Measurements from ENCODE around the gene ALPI. TPM values are rescaled to one million over a fixed set of nuclear protein-coding genes. Genes with fewer than 3 reads are reported as not detected.
"Not testable (repeated sequence)": the region's sequence is repeated elsewhere in the genome, so short reads cannot be mapped to it uniquely, and the experiment has no call there.

ALPI gene
- total RNA-seq, 1 donor from 2014 or later, result not detected

DNA sequence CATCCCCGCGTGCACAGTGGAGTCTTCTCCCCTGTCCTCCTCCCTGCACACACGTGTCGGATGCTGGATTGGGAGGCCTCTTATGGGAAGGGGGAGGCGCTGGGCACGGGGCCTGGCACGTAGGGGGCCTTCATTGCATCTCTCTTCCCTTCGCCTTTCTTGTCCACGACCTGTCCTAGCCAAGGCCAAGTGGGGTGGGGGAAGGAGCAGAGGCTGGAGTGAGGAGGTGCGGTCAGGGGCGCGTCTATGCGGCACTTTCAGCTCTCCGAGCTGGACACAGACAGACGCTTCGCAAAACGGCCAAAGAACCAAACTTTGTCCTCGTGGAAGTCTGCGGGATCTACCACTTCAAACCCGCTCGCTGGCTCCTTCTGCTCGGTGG is 35.9 kb upstream of the ALPI start:
- intact Hi-C loops (cut with micrococcal nuclease), result no loop called here
- ATAC-seq (no peak), DNase-seq (no peak)

DNA sequence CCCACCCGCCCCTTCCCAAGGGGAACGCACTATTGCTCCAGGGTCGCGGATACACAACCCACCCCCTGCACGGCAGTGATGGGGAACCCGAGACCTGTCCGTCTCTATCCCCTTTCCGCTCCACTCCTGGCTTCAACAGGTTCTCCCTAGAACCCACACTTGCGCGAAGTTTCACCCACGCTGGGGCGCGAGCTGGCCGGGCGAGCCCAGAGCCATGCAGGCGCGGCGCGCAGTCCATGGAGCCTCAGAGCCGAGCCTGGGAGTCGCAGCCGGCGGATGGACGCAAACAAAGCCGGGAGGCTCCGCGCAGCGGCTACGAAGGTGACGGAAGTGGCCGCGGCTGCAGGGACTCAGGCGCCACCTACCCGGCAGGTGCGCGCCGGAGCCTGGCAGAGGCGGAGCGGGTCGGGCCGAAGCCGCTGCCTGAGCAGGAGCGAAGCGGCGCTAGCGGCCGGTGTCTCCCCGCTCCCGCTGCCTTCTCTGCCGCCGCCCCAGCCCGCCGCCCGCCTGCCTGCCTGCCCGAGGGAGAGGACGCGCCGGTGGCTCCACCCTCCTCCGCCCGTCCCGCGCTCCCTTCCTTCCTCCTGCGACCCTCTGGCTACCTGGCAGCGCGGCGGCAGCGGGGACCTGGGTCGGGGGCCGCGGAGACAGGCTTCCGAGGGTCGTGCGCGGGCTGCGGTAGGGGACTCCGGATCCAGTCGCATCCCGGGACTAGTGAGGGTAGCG is 35.3 kb upstream of the ALPI start:
- intact Hi-C loops (cut with micrococcal nuclease), result no loop called here
- ATAC-seq, result peak; percentile 30
- no peak for DNase-seq

DNA sequence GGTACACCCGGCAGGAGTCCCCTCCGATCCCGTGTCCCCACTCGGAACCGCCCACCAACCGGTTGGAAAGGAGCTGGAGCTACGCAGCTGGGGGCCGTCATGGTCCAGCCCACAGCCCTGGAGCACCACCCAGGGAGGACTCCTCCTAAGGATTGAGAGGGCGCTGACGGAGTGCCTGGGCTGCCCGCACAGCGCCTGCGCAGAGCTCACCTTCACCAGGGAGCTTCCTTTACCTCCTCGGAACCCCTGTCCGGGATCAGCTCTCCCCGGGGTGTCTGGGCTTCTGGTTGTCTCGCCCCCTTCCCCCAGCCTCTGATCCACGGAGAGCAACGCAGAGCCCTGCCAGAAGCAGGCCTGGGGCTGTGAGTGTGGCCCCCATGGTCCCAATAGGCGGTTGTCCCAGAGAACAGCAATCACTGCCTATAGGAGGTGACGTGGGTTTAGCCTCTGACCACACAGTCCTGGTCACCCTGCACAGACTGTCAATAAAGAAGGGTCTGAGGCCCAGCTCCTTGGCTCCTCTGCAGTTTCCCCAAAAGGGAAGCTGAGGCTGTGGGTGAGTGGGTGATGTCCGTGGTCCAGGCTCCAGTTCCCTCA is 34.7 kb upstream of the ALPI start:
- no peak for DNase-seq
- intact Hi-C loops (cut with micrococcal nuclease), result no loop called here
- no peak for ATAC-seq

DNA sequence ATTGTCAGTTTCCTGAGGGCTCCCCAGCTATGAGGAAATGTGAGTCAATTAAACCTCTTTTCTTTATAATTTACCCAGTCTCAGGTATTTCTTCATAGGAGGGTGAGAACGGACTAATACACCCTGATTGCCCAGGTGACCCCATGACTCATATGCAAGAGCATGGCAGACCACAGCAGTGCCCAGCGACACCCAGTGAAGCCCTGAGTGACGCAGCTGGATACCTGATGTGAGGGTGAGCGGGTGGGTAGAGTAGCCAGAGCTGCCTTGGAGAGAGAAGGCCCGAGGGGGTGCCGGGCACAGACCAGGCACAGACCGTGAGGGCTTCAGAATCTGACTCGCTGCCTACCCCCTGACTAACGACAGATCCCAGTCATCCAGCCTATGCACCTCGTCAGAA is 33.9 kb upstream of the ALPI start:
- DNase-seq, result no peak
- no peak for ATAC-seq
- intact Hi-C loops (cut with micrococcal nuclease), result no loop called here

DNA sequence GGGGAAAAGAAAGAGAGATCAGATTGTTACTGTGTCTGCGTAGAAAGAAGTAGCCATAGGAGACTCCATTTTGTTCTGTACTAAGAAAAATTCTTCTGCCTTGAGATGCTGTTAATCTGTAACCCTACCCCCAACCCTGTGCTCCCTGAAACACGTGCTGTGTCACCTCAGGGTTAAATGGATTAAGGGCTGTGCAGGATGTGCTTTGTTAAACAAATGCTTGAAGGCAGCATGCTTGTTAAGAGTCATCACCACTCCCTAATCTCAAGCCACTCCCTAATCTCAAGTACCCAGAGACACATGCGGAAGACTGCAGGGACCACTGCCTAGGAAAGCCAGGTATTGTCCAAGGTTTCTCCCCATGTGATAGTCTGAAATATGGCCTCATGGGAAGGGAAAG is 33.0 kb upstream of the ALPI start:
- intact Hi-C loops (cut with micrococcal nuclease); DNase-seq; ATAC-seq: not testable (repeated sequence)

DNA sequence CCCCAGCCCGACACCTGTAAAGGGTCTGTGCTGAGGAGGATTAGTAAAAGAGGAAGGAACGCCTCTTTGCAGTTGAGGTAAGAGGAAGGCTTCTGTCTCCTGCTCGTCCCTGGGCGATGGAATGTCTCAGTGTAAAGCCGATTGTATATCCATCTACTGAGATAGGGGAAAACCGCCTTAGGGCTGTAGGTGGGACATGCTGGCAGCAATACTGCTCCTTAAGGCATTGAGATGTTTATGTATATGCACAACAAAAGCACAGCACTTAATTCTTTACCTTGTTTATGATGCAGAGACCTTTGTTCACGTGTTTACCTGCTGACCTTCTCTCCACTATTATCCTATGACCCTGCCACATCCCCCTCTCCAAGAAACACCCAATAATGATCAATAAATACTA is 32.5 kb upstream of the ALPI start:
- DNase-seq; ATAC-seq; intact Hi-C loops (cut with micrococcal nuclease): not testable (repeated sequence)

DNA sequence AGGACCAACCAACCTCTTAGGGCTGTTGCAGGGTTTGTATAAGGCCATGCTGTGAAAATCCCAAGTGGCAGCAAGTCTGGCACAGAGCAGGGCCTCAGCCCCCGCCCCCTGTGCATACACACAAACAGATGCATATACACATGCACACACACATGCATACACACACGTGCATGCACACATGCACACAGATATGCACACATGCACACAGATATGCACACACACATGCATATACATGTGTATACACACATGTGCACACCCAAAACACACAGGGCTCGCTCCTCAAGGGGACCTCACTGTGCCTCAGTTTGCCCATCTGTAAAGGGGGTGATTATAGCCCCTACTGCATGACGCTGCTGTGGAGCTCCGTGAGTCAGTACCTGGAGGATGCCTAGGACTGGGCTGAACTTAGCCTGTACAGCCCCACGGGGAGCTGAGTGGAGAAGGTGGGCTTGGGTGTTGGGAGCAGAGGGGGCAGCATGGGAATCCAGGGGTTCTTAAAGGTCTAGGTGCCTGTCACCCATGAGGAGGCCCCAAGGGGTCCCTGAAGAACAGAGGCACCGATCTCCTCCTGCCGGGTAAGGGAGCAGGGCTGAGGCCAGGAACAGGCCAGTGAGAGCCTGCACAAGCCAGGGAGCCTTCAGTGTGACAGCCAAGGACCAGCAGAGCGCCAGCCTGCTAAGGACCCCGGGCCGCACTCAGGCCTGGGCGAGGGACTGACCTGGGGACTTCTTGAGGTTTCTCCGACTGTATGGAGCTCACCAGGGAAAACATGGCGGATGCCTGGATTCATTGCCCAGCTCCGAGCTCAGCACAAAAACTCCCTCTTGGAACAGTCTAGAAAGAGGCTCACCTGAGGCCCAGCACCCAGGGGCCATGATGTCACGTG is 24.0 kb upstream of the ALPI start:
- ATAC-seq (no peak), DNase-seq (no peak)
- intact Hi-C loops (cut with micrococcal nuclease), result no loop called here

DNA sequence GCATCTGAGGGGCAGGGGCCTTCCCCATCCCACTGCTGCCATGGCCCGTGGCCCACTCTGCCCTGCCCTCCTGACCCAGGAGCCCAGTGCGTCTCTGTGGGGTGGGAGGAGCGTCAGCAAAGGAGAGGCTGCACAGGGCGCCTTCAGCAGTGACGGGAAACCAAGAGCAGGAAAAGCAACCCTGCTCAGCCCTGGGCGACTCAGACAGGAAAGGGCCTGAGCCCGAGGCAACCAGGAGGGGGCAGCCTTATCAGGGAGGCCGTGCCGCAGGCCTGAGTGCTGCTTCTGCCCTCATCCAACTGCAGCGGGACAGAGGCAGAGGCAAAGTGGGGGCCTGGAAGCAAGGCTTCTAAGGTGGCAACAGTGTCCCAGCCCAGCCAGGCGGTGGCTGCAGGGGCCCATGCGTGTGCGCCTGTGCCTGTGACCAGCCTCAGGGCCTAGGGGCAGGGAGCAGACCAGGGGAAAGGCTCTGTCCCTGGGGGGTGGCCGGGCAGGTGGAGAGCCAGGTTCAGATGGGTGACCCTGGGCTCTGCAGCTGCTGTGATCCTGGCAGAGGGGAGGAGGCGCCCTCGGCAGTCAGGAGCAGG is 23.3 kb upstream of the ALPI start:
- intact Hi-C loops (cut with micrococcal nuclease), result no loop called here
- no peak for ATAC-seq
- no peak for DNase-seq

DNA sequence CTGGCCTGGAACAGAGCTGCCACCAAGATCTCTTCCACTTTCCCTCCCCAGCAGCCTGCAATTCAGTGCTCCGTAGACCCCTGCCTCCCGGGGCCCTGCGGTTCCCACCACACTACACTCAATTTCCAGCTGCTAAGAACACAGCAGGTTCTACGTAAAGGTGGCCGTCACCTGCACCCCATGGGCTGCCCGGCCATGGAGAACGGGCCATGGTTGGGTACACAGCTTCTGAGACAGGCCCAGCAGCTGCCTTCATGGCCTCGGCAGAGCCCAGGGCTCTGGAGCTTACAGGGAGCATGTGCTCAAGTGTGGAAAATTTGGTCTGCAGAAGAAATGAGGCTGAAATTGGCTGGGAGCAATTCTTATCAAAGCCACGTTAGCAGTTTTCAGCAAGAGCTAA is 22.3 kb upstream of the ALPI start:
- ATAC-seq; DNase-seq; intact Hi-C loops (cut with micrococcal nuclease): not testable (repeated sequence)

DNA sequence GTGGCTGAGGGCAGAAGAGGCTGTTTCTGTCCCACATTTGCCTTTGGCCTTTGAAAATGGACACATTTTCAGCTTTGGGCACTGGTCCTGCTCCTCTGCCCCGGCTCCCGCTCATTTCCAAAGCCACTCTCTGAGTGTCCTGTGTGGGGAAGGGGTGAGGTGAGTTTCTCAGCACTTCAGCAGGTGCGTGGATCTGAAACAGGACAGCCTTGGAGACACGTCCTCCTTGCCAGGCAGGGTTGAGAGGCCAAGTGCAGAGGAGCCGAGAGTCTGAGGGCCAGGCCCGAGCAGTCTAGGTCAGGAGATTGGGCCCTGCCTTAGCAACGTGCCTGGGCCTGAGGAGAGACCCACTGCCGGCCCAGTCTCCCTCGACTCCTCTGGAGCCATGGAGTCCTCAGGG is 21.9 kb upstream of the ALPI start:
- intact Hi-C loops (cut with micrococcal nuclease), result no loop called here
- DNase-seq (no peak), ATAC-seq (no peak)

DNA sequence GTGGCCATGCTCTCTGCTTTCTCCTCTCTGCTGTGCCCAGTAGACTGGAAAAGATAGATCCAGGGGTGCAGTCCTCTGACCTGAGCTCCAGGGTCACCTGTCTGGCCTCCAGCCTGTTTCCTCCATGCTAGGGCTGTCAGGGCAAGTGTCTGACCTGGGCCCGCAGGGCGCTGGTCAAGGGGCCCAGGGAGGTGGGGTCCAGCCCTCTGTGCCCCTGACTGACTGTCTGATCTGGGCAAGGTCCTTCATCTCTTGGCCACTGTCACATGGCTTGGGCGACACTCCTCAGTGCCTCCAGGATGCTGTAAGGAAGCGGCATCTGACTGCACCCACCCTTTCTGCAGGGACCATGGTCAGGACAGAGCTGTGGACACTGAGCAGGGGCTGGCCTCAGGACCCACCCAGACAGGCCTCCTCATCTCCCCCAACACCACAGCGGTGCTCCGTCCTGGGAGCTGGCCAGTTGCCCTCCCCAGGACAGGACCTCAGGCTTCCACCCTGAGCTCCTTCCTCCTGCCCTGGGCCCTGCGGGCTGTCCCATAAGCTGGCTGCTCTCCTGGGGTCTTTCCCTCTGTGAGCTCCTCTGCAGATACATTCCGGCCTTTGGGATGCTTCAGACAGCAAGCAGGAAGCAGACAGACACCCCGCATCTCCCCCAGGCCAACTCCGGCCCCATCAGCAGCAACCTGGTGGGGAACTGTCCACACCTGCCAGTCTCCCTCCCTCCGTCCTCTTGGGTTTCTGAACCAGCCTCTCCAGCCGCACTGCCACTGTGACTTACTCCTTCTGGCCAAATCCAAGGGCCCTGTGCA is 21.2 kb upstream of the ALPI start:
- intact Hi-C loops (cut with micrococcal nuclease), result no loop called here
- no peak for DNase-seq

DNA sequence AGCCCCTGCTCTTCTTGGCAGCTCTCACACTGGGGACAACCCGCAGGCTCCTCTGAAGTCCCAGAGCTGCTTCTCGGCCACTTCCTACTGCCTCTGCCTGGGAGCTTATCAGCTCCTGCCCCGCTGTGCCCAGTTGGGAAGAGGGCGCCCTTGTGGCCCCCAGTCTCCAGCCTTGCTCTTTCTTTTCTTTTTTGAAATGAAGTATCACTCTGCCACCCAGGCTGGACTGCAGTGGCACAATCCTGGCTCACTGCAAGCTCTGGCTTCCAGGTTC is 20.6 kb upstream of the ALPI start:
- no peak for DNase-seq
- ATAC-seq, result no peak
- intact Hi-C loops (cut with micrococcal nuclease), result no loop called here

More for the DNA sequence above, 21.2 kb upstream of the ALPI start:
- no peak for ATAC-seq

DNA sequence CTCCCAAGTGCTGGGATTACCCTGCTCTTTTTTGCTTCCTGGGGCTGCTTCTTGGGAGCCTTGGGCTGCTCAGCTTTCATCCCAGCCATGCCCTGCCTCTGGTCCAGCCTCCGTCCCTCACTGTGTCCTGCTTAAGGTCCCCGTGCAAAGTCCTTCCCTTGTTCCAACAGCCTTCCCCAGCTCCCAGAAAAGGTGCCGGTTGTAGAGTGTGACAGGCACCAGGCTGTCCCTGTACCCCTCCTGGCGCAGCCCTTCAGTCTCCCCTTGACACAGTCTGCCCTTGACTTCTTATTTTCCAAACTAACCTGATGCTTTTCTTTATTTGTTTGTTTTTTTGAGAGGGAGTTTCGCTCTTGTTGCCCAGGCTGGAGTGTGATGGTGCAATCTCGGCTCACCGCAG is 20.1 kb upstream of the ALPI start:
- no peak for DNase-seq
- intact Hi-C loops (cut with micrococcal nuclease), result no loop called here
- no peak for ATAC-seq

DNA sequence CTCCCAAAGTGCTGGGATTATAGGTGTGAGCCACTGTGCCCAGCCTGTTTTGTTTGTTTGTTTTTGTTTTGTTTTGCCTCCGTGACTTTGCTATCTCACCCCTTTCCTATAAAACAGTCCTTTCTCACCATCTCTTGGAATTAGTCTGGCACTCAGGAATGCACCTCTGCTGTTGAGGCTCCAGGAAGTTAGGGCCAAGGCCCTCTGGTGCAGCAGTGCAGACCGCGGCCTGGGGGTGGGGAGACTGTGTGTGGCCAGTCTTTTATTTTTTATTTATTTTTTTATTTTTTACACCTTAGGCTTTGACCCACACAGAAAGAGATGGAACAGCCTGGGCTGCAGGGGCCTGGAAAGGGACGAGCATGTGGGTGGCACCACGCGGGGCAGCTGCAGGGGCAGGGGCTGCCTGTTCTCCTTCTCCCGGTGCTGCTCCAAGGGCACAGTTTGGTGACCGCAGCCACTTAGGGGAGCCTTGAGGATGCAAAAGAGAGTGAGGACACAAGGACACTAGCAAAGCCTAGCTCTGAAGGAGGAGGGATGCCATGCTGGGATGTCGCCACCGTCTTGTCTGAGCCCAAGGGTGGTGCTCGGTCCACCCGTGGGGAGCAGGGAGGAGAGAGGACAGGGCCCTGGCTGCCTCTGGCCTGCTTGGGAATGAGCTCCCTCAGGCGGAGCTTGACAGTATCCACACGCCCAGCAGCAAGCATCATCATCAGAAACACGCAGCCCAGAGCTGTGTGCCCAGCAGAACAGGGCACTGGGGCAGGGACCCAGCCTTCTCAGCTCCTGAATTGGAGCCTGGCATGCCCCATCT is 19.4 kb upstream of the ALPI start:
- intact Hi-C loops (cut with micrococcal nuclease), result no loop called here
- ATAC-seq (no peak), DNase-seq (no peak)

DNA sequence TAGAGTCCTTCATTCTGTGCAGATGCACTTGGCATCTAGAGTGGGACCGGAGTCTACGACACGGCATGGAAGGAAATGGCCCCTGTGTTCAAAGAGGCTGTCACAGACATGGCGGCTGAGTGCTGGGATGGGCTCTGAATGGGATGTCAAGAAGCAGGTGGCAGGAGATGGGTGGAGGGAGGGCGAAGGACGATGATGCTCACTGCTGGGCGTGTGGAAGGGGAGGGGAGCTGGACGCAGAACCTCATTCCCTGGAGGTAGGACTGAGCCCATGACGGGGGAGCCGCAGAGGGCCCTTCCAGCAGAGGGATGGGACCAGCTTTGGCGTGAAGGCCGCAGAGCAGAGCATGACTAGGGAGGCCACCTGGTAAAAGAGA is 18.8 kb upstream of the ALPI start:
- intact Hi-C loops (cut with micrococcal nuclease), result no loop called here

DNA sequence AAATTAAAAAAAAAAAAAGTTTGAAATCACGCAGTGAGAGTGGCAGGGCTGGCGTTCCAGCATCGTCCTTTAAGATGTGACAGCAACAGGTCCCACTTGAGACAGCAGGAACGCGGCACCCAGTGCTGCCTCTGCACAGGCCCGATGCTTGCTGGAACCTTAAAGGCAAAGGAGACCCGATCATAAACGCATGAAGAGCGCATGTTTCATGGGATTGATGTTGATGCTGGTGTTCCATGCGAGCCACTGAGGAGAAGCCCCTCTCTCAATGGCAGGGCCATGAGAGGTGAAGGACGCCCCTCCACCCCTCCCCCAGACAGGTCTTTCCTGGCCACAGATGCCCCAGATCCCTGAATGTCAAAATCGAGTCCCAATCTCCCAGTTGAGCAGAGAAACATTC is 17.9 kb upstream of the ALPI start:
- DNase-seq, result no peak
- intact Hi-C loops (cut with micrococcal nuclease), result no loop called here
- no peak for ATAC-seq

More for the DNA sequence above, 18.8 kb upstream of the ALPI start:
- no peak for DNase-seq
- ATAC-seq, result no peak

DNA sequence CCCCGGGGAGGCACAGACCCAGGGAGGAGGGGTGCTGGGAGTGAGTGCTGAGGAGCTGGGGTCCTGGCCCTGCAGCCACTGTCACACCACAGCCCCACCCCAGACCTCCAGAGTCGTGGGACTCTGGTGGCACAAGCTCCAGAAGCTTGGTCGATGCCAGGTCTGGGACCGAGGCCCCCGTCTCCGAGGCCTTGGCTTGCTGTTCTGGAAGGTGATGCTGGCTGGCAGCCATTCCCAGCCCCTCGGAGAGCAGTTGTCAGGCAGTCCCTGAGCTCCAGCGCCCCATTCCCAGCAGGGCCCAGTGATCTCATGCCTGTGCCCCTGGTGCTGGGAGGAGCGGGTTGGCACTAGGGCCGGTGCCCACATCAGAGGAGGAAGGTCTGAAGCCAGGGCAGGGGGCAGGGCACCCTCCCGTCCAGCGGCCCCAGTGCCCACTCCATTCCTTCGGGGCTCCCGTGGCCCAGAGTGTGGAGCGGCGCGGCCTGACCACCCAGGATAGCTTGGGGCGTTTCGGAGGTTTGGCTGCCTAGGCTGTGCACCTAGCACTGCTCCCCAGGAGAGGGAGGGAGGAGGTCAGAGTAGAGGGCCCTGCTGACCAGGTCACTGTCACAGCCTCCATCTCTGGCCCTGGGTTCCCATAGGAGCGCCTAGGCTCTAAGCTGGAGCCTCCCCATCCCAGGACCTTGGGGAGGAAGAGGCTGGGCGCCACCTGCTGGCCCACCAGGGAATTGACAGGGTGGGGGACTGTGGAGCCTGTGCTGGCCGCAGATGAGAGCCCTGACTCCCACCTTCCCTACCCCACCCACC is 16.8 kb upstream of the ALPI start:
- DNase-seq (peak; percentile 49), ATAC-seq (peak; percentile 76)
- intact Hi-C loops (cut with micrococcal nuclease), result no loop called here

DNA sequence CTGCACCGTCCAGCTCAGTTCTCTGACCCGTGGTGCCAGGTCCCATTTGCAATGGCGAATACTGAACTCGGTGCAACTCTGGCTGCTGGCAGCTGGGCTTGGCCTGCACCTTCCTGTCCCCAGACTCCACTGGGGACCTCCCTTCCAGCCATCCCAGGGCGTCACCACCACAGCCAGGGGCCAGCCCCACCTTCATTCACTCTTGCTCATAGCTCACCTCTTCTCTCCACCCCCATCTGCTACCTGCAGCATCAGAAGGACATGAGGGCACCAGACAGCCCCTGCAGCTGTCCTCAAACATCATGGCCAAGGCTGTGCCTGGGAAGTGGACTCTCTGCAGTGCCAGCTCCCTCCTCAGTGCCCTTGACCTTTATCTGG is 16.2 kb upstream of the ALPI start:
- intact Hi-C loops (cut with micrococcal nuclease), result loop anchor here (10.0 kb wide), 1 partner anchor 535 kb away; no protein-coding TSS in a partner anchor
- DNase-seq (no peak), ATAC-seq (no peak)

All from left ventricle myocardium superior (tissue), 1 donor.